B cell (primary cell): Measurements from ENCODE around the gene DLG2.

ENCODE experiments used
- CTCF ChIP-seq: fragments of 200-600 bp; IDR thresholded peaks from one replicate; pipeline ENCODE4 v1.8.0; 2022; ENCODE audit warnings: antibody characterized with exemption, mild to moderate bottlenecking
- EZH2 ChIP-seq: IDR thresholded peaks from 2 replicates; pipeline ENCODE4 v1.6.1; 2012; ENCODE audit warnings: borderline replicate concordance, low read depth, mild to moderate bottlenecking, moderate library complexity, low read length; ENCODE audit not compliant: insufficient read depth, poor library complexity, severe bottlenecking

- TF ChIP-seq CTCF (no peak), EZH2 (no peak)
These were observed 1454.1 kb downstream of the DLG2 start for GRCh38 chr11:84173078-84173477.
